ENCODE data around the gene ZNF527.
A peak's percentile ranks its signal among the peaks of the same experiment; 100 is the strongest.

- TF ChIP-seq POLR2A (IDR thresholded peaks at IDR 0.05): no peak
- TF ChIP-seq, protein P1, sequence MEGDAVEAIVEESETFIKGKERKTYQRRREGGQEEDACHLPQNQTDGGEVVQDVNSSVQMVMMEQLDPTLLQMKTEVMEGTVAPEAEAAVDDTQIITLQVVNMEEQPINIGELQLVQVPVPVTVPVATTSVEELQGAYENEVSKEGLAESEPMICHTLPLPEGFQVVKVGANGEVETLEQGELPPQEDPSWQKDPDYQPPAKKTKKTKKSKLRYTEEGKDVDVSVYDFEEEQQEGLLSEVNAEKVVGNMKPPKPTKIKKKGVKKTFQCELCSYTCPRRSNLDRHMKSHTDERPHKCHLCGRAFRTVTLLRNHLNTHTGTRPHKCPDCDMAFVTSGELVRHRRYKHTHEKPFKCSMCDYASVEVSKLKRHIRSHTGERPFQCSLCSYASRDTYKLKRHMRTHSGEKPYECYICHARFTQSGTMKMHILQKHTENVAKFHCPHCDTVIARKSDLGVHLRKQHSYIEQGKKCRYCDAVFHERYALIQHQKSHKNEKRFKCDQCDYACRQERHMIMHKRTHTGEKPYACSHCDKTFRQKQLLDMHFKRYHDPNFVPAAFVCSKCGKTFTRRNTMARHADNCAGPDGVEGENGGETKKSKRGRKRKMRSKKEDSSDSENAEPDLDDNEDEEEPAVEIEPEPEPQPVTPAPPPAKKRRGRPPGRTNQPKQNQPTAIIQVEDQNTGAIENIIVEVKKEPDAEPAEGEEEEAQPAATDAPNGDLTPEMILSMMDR (IDR thresholded peaks at IDR 0.05): peak in 3 of 6 experiments; percentile 3 to 21 (median 17)
Observed at GRCh38 chr19:37329686-37330085, 41.2 kb upstream of the ZNF527 start.
